Neural cell (in vitro differentiated cells): ENCODE measurements around the gene CDC42EP2. TPM values are rescaled to one million over a fixed set of nuclear protein-coding genes. Genes with fewer than 3 reads are reported as not detected.

Source experiments
- H2AFZ ChIP-seq: fragments of 200-600, 300-800 bp; sonication (generic), shearing (Covaris generic); 2 replicates; pipeline ENCODE4 v1.6.0; 2014; ENCODE audit warnings: low read depth, mild to moderate bottlenecking, antibody characterized with exemption, low read length, moderate library complexity
- H3F3A ChIP-seq: fragments of 200-600 bp; shearing (Covaris generic); 2 replicates; pipeline ENCODE4 v1.6.1; 2016; ENCODE audit warnings: mild to moderate bottlenecking, moderate library complexity, mixed read lengths, antibody characterized with exemption, low read length; ENCODE audit not compliant: insufficient read depth, poor library complexity, severe bottlenecking
- H3K27ac ChIP-seq: fragments of 200-600, 300-800 bp; sonication (generic), shearing (Covaris generic); 2 replicates; pipeline ENCODE4 v1.5.1; 2014; ENCODE audit warnings: mild to moderate bottlenecking, low read length, moderate library complexity
- H3K27me3 ChIP-seq: fragments of 300-800, 200-600 bp; sonication (generic), shearing (Covaris generic); 2 replicates; pipeline ENCODE4 v1.6.0; 2014; ENCODE audit warnings: mild to moderate bottlenecking, low read depth, low read length, moderate library complexity; ENCODE audit not compliant: insufficient read depth
- H3K36me3 ChIP-seq: fragments of 300-800, 200-600 bp; sonication (generic), shearing (Covaris generic); 2 replicates; pipeline ENCODE4 v1.5.1; 2014; ENCODE audit warnings: mild to moderate bottlenecking, antibody characterized with exemption, low read length, moderate library complexity; ENCODE audit not compliant: insufficient read depth
- H3K4me2 ChIP-seq: fragments of 300-800, 200-600 bp; sonication (generic), shearing (Covaris generic); 2 replicates; pipeline ENCODE4 v1.6.0; 2014; ENCODE audit warnings: mild to moderate bottlenecking, low read length
- H3K4me3 ChIP-seq: fragments of 300-800, 200-600 bp; sonication (generic), shearing (Covaris generic); 2 replicates; pipeline ENCODE4 v1.5.1; 2014; ENCODE audit warnings: mild to moderate bottlenecking, low read length, moderate library complexity
- H3K79me2 ChIP-seq: fragments of 200-600 bp; shearing (Covaris generic); replicated peaks from 2 replicates; pipeline ENCODE4 v1.6.0; 2014; ENCODE audit warnings: mild to moderate bottlenecking, low read length, moderate library complexity; ENCODE audit not compliant: insufficient read depth
- H3K9ac ChIP-seq: fragments of 300-800, 200-600 bp; sonication (generic), shearing (Covaris generic); 2 replicates; pipeline ENCODE4 v1.6.1; 2016; ENCODE audit warnings: mild to moderate bottlenecking, low read length, mixed read lengths
- H3K9me2 ChIP-seq: fragments of 200-600 bp; shearing (Covaris generic); 2 replicates; pipeline ENCODE4 v1.6.1; 2016; ENCODE audit warnings: mild to moderate bottlenecking, low read length, mixed read lengths; ENCODE audit not compliant: insufficient read depth
- H3K9me3 ChIP-seq: fragments of 200-600, 300-800 bp; sonication (generic), shearing (Covaris generic); 2 replicates; pipeline ENCODE4 v1.6.1; 2016; ENCODE audit warnings: mild to moderate bottlenecking, mixed run types, low read length, moderate library complexity, mixed read lengths
- H4K20me1 ChIP-seq: fragments of 200-600 bp; shearing (Covaris generic); 2 replicates; pipeline ENCODE4 v1.6.1; 2016; ENCODE audit warnings: mild to moderate bottlenecking, mixed run types; ENCODE audit not compliant: insufficient read depth
- EP300 ChIP-seq: fragments of 450-650 bp; conservative IDR thresholded peaks from 2 replicates; pipeline ENCODE4 v1.6.1; 2014; ENCODE audit warnings: antibody characterized with exemption, mild to moderate bottlenecking, moderate library complexity; ENCODE audit not compliant: poor library complexity, severe bottlenecking
- EZH2 ChIP-seq: fragments of 200-600, 300-800 bp; shearing (Covaris generic), sonication (generic); IDR thresholded peaks from 2 replicates; pipeline ENCODE4 v1.6.1; 2014; ENCODE audit warnings: antibody characterized with exemption, low read length, borderline replicate concordance, mild to moderate bottlenecking; ENCODE audit not compliant: insufficient read depth, poor library complexity, severe bottlenecking
- MXI1 ChIP-seq: fragments of 450-650 bp; conservative IDR thresholded peaks from 2 replicates; pipeline ENCODE4 v1.6.1; 2014; ENCODE audit warnings: antibody characterized with exemption, mild to moderate bottlenecking; ENCODE audit not compliant: poor library complexity, severe bottlenecking
- POLR2AphosphoS5 ChIP-seq: IDR thresholded peaks from 2 replicates; pipeline ENCODE4 v1.6.1; 2012
- RAD21 ChIP-seq: fragments of 450-650 bp; conservative IDR thresholded peaks from 2 replicates; pipeline ENCODE4 v1.6.1; 2014; ENCODE audit warnings: antibody characterized with exemption, mild to moderate bottlenecking, moderate library complexity
- REST ChIP-seq: IDR thresholded peaks from 2 replicates; pipeline ENCODE4 v1.6.1; 2012; ENCODE audit warnings: borderline replicate concordance
- SMC3 ChIP-seq: fragments of 450-650 bp; conservative IDR thresholded peaks from 2 replicates; pipeline ENCODE4 v1.6.1; 2014; ENCODE audit warnings: antibody characterized with exemption, mild to moderate bottlenecking, moderate library complexity; ENCODE audit not compliant: poor library complexity
- TAF1 ChIP-seq: IDR thresholded peaks from 2 replicates; pipeline ENCODE4 v1.6.1; 2012; ENCODE audit warnings: low read depth
- polyA plus RNA-seq: library from polyadenylated mRNA; depleted of rRNA; stranded (reverse); fragments of >200 nt; gene quantifications from 2 replicates; pipeline ENCODE4 v1.2.3, GENCODE V29; 2014
- TF ChIP-seq, protein P1 (sequence below): fragments of 450-650 bp; IDR thresholded peaks from 2 replicates; pipeline ENCODE4 v1.5.1; 2014; ENCODE audit warnings: antibody characterized with exemption, mild to moderate bottlenecking, moderate library complexity; ENCODE audit not compliant: poor library complexity, severe bottlenecking

The CDC42EP2 gene
- polyA plus RNA-seq, 1 donor from 2014 or later: 1.3 TPM

GRCh38 chr11:65277631-65278277, 36.9 kb upstream of the CDC42EP2 start:
- no peaks in the 10 kb centered on the region for H3K79me2 ChIP-seq
- no peak overlapping the region for H3K4me3 ChIP-seq
- H3K9me3 ChIP-seq: no peaks in the 10 kb centered on the region
- H3K9me2 ChIP-seq: no peaks in the 10 kb centered on the region
- H3F3A ChIP-seq: no peaks in the 10 kb centered on the region
- no peak overlapping the region for H3K9ac ChIP-seq
- no peaks in the 10 kb centered on the region for H4K20me1 ChIP-seq
- no peak overlapping the region for H2AFZ ChIP-seq
- H3K27ac ChIP-seq: no peak overlapping the region
- no peaks in the 10 kb centered on the region for H3K27me3 ChIP-seq
- H3K36me3 ChIP-seq: no peaks in the 10 kb centered on the region
- no peak overlapping the region for H3K4me2 ChIP-seq
- TF ChIP-seq RAD21: no peak
- no peak for TF ChIP-seq EZH2
- TF ChIP-seq EP300: no peak
- no peak for TF ChIP-seq MXI1
- TF ChIP-seq SMC3: no peak
- no peak for TF ChIP-seq REST
- TF ChIP-seq POLR2AphosphoS5: no peak
- TF ChIP-seq, protein P1, sequence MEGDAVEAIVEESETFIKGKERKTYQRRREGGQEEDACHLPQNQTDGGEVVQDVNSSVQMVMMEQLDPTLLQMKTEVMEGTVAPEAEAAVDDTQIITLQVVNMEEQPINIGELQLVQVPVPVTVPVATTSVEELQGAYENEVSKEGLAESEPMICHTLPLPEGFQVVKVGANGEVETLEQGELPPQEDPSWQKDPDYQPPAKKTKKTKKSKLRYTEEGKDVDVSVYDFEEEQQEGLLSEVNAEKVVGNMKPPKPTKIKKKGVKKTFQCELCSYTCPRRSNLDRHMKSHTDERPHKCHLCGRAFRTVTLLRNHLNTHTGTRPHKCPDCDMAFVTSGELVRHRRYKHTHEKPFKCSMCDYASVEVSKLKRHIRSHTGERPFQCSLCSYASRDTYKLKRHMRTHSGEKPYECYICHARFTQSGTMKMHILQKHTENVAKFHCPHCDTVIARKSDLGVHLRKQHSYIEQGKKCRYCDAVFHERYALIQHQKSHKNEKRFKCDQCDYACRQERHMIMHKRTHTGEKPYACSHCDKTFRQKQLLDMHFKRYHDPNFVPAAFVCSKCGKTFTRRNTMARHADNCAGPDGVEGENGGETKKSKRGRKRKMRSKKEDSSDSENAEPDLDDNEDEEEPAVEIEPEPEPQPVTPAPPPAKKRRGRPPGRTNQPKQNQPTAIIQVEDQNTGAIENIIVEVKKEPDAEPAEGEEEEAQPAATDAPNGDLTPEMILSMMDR: no peak
- no peak for TF ChIP-seq TAF1

DNA sequence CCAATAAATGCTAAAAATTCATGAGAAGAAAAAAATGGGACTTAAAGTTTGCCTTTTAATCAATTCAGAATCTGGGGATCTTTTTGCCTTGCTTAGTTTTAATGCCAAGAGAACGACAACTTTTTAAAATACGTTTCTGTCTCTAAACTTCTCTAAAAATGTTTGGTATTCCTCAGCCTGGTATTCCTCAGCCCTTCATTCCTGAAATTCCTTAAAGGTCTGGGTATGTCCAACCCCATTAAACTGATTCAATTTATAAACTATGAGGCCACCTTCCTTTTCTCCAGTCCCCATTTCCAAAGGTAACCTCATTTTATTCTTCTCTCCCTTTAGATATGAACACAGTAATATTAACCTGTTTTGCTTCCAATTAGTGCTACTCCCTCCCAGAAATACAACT, 36.3 kb upstream of the CDC42EP2 start:
- Histone ChIP-seq H3K79me2 (no peaks in the 10 kb centered on the region), H3K4me2 (no peak overlapping the region), H3K36me3 (no peaks in the 10 kb centered on the region), H2AFZ (no peak overlapping the region), H3K27ac (no peak overlapping the region), H4K20me1 (no peaks in the 10 kb centered on the region), H3K9me3 (no peaks in the 10 kb centered on the region), H3K9ac (no peak overlapping the region), H3K9me2 (no peaks in the 10 kb centered on the region), H3K4me3 (no peak overlapping the region), H3K27me3 (no peaks in the 10 kb centered on the region), H3F3A (no peaks in the 10 kb centered on the region)
- TF ChIP-seq EZH2: no peak
- no peak for TF ChIP-seq SMC3
- TF ChIP-seq MXI1: no peak
- TF ChIP-seq POLR2AphosphoS5: no peak
- TF ChIP-seq REST: no peak
